Stimulated activated naive CD8-positive, alpha-beta T cell treated with anti-CD3 and anti-CD28 coated beads, Interleukin-15, amount 100 ng/mL, for 72 hours (primary cell): Measurements from ENCODE around the gene CHORDC1.
"Not testable (repeated sequence)": the region's sequence is repeated elsewhere in the genome, so short reads cannot be mapped to it uniquely, and the experiment has no call there.

Experiments
- ATAC-seq: fragments of 150-1000 bp; cut with Tn5 transposase; 2 replicates; pipeline ENCODE4 v1.10.0; 2021; ENCODE audit warnings: mild to moderate bottlenecking, moderate library complexity
- DNase-seq, 2 donors: peaks; one replicate each; pipeline ENCODE4 v3.0.0; 2021 to 2022
- H3K27ac Mint-ChIP-seq, 2 donors: one replicate each; pipeline ENCODE4 v1.8.0; 2022; ENCODE audit warnings: mild to moderate bottlenecking in 2 of 2, mixed read lengths in 2 of 2, moderate library complexity in 2 of 2
- H3K27me3 Mint-ChIP-seq: one replicate; pipeline ENCODE4 v1.8.0; 2022; ENCODE audit warnings: mixed read lengths
- H3K4me1 Mint-ChIP-seq: one replicate; pipeline ENCODE4 v1.8.0; 2022; ENCODE audit warnings: mild to moderate bottlenecking, mixed read lengths
- H3K4me3 Mint-ChIP-seq, 2 donors: one replicate each; pipeline ENCODE4 v1.8.0; 2022; ENCODE audit warnings: mild to moderate bottlenecking in 2 of 2, mixed read lengths in 2 of 2, moderate library complexity in 1 of 2
- H3K9me3 Mint-ChIP-seq, 2 donors: one replicate each; pipeline ENCODE4 v1.8.0; 2022; ENCODE audit warnings: mixed read lengths in 2 of 2

The CHORDC1 gene

GRCh38 chr11:90189011-90189410 lies 33.8 kb downstream of the CHORDC1 start:
- ATAC-seq (no peak), DNase-seq (no peak)
- no peaks in the 10 kb centered on the region for H3K27me3 Mint-ChIP-seq
- H3K27ac Mint-ChIP-seq = no peak overlapping the region
- no peaks in the 10 kb centered on the region for H3K4me1 Mint-ChIP-seq
- no peak overlapping the region for H3K4me3 Mint-ChIP-seq
- no peaks in the 10 kb centered on the region for H3K9me3 Mint-ChIP-seq

GRCh38 chr11:90187839-90188238 lies 35.0 kb downstream of the CHORDC1 start:
- Mint-ChIP-seq H3K4me1 (no peaks in the 10 kb centered on the region), H3K27me3 (no peaks in the 10 kb centered on the region), H3K9me3 (no peaks in the 10 kb centered on the region), H3K27ac (no peak overlapping the region), H3K4me3 (no peak overlapping the region)
- no peak for ATAC-seq
- DNase-seq = no peak

DNA sequence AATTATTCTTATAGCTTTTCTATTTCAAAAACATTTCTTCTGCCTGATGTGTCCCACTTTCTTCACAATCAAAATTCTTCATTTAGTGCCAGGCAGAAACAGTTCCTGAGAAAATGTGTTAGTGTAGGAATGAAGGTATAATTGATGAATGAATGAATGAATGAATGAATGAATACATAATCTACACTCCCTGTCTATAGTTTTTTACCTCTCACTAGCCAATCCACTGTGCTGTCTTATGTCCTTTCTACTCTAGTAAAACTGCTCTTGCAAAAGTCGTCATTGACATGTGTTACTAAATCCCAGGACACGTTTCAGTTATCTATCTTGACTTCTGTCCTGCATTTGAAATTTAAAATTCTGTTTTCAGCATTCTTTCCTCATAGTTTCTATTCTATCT lies 42.9 kb downstream of the CHORDC1 start:
- ATAC-seq (no peak), DNase-seq (no peak)
- Mint-ChIP-seq H3K4me1 (no peaks in the 10 kb centered on the region), H3K27ac (no peak overlapping the region), H3K27me3 (no peaks in the 10 kb centered on the region), H3K4me3 (no peak overlapping the region), H3K9me3 (no peaks in the 10 kb centered on the region)

GRCh38 chr11:90178751-90179150 lies 44.1 kb downstream of the CHORDC1 start:
- no peak for ATAC-seq
- no peak overlapping the region for H3K27ac Mint-ChIP-seq

GRCh38 chr11:90176069-90176468 lies 46.8 kb downstream of the CHORDC1 start:
- Mint-ChIP-seq H3K4me1 (no peaks in the 10 kb centered on the region), H3K4me3 (no peak overlapping the region), H3K27ac (no peak overlapping the region), H3K27me3 (peaks cover 10% of the 10 kb centered on the region), H3K9me3 (no peaks in the 10 kb centered on the region)
- DNase-seq (no peak), ATAC-seq (no peak)

More at GRCh38 chr11:90178751-90179150, 44.1 kb downstream of the CHORDC1 start:
- DNase-seq = no peak
- Mint-ChIP-seq H3K4me1 (no peaks in the 10 kb centered on the region), H3K4me3 (no peak overlapping the region), H3K27me3 (no peaks in the 10 kb centered on the region), H3K9me3 (no peaks in the 10 kb centered on the region)

DNA sequence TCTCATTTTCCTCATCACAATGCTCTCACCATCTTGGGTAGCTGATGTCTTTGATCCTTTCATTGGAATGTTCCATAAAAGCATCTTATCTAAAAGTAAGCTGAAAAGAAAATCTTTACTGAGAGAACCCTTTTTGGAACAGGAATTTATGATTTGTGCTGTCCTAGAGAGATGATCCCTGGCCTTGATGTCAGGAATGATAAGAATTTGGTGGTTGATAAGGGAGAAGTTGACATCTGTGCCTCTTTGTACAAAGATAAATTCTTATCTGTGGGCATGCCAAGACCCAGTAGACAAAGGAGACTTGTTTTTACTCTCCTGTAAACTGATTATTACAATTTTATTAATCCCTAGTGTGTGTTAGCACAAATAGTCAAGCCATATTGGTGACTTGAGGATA lies 51.5 kb downstream of the CHORDC1 start:
- H3K9me3 Mint-ChIP-seq = no peaks in the 10 kb centered on the region
- peaks cover 10% of the 10 kb centered on the region for H3K27me3 Mint-ChIP-seq
- no peaks in the 10 kb centered on the region for H3K4me1 Mint-ChIP-seq
- DNase-seq = no peak
- H3K27ac Mint-ChIP-seq = no peak overlapping the region
- no peak for ATAC-seq
- H3K4me3 Mint-ChIP-seq = no peak overlapping the region

DNA sequence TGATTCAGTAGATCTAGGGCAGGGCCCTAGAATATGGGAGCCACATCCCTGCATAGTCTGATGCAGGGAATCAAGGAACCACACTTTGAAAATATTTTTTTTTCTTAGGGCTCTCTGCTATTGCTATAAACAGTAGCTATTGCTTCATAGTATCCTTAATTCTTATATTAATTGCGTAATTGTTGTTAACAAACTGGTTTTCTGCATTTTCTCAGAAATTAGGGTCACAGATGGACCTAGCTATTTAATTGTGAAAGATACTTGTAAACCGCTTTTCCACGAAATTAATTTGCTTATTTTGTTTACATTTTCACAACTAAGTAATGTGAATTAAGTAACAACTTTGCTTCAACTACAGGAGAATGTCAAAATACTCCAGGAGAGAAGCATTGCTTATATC lies 54.3 kb downstream of the CHORDC1 start:
- DNase-seq = no peak

DNA sequence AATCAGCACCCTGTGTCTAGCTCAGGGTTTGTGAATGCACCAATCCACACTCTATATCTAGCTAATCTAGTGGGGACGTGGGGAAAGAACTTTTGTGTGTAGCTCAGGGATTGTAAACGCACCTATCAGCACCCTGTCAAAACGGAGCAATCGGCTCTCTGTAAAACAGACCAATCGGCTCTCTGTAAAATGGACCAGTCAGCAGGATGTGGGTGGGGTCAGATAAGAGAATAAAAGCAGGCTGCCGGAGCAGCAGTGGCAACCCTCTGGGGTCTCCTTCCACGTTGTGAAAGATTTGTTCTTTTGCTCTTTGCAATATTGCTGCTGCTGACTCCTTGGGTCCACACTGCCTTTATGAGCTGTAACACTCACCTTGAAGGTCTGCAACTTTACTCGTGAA lies 55.1 kb downstream of the CHORDC1 start:
- not testable (repeated sequence) for DNase-seq, H3K4me3 Mint-ChIP-seq, H3K9me3 Mint-ChIP-seq, H3K4me1 Mint-ChIP-seq, H3K27ac Mint-ChIP-seq, ATAC-seq
- peaks cover 17% of the 10 kb centered on the region for H3K27me3 Mint-ChIP-seq

More for the DNA sequence above, 54.3 kb downstream of the CHORDC1 start:
- no peak overlapping the region for H3K4me3 Mint-ChIP-seq
- no peaks in the 10 kb centered on the region for H3K4me1 Mint-ChIP-seq
- H3K27ac Mint-ChIP-seq = no peak overlapping the region
- peaks cover 17% of the 10 kb centered on the region for H3K27me3 Mint-ChIP-seq
- ATAC-seq = no peak
- H3K9me3 Mint-ChIP-seq = no peaks in the 10 kb centered on the region

- H3K27ac Mint-ChIP-seq, ATAC-seq, DNase-seq, H3K4me1 Mint-ChIP-seq, H3K4me3 Mint-ChIP-seq, H3K9me3 Mint-ChIP-seq: not testable (repeated sequence)
- peaks cover 16% of the 10 kb centered on the region for H3K27me3 Mint-ChIP-seq
Measured at GRCh38 chr11:90166982-90167573, 55.8 kb downstream of the CHORDC1 start.
